OCI-M1 (cell line): Measurements from ENCODE around the gene INSIG2.
A peak's percentile ranks its signal among the peaks of the same experiment; 100 is the strongest.
"Not testable (repeated sequence)": the region's sequence is repeated elsewhere in the genome, so short reads cannot be mapped to it uniquely, and the experiment has no call there.

Experiments
- DNase-seq: peaks from one replicate; lab custom pipeline; 2025; lab: John Stamatoyannopoulos, UW

The INSIG2 gene

GRCh38 chr2:118059919-118060478 lies 28.3 kb upstream of the INSIG2 start:
- DNase-seq: no peak

GRCh38 chr2:118061135-118061955 lies 26.9 kb upstream of the INSIG2 start:
- DNase-seq: peak; percentile 41

- DNase-seq: no peak
Observed at GRCh38 chr2:118062048-118062447, 26.2 kb upstream of the INSIG2 start.

- DNase-seq: no peak
Observed at GRCh38 chr2:118062669-118063068, 25.6 kb upstream of the INSIG2 start.

- no peak for DNase-seq
Observed at GRCh38 chr2:118065015-118065706, 23.1 kb upstream of the INSIG2 start.

- no peak for DNase-seq
Observed at GRCh38 chr2:118065921-118066511, 22.3 kb upstream of the INSIG2 start.

- no peak for DNase-seq
Observed at GRCh38 chr2:118077636-118078247, 10.5 kb upstream of the INSIG2 start.

- no peak for DNase-seq
Observed at GRCh38 chr2:118078734-118079133, 9.5 kb upstream of the INSIG2 start.

GRCh38 chr2:118084491-118085089 lies 3.7 kb upstream of the INSIG2 start:
- DNase-seq: no peak

- no peak for DNase-seq
Observed at GRCh38 chr2:118085173-118086023, 2.9 kb upstream of the INSIG2 start.

- no peak for DNase-seq
Observed at GRCh38 chr2:118086024-118086633, 2.1 kb upstream of the INSIG2 start.

GRCh38 chr2:118089139-118089800 lies 999 bp downstream of the INSIG2 start:
- peak; percentile 60 for DNase-seq

GRCh38 chr2:118090387-118091139 lies 2.3 kb downstream of the INSIG2 start:
- no peak for DNase-seq

GRCh38 chr2:118091140-118091478 lies 2.8 kb downstream of the INSIG2 start:
- DNase-seq: no peak

- no peak for DNase-seq
Observed at GRCh38 chr2:118091631-118092030, 3.4 kb downstream of the INSIG2 start.

- not testable (repeated sequence) for DNase-seq
Observed at GRCh38 chr2:118094102-118094501, 5.8 kb downstream of the INSIG2 start.

GRCh38 chr2:118094503-118094902 lies 6.2 kb downstream of the INSIG2 start:
- no peak for DNase-seq

GRCh38 chr2:118095610-118096009 lies 7.3 kb downstream of the INSIG2 start:
- DNase-seq: no peak

- peak; percentile 66 for DNase-seq
Observed at GRCh38 chr2:118097657-118098056, 9.4 kb downstream of the INSIG2 start.
